Ishikawa (cell line): ENCODE measurements around the gene TRAK2.

Source experiments
- CEBPB ChIP-seq: IDR thresholded peaks from 2 replicates; pipeline ENCODE4 v1.6.1; 2012
- CREB1 ChIP-seq: IDR thresholded peaks from 2 replicates; pipeline ENCODE4 v1.6.1; 2012; ENCODE audit warnings: low read depth
- EGR1 ChIP-seq: IDR thresholded peaks from 2 replicates; pipeline ENCODE4 v1.6.1; 2012
- EP300 ChIP-seq: IDR thresholded peaks from 2 replicates; pipeline ENCODE4 v1.6.1; 2012; ENCODE audit warnings: borderline replicate concordance
- FOXM1 ChIP-seq: IDR thresholded peaks from 2 replicates; pipeline ENCODE4 v1.6.1; 2012; ENCODE audit warnings: low read depth, borderline replicate concordance
- NFIC ChIP-seq: IDR thresholded peaks from 2 replicates; pipeline ENCODE4 v1.6.1; 2012
- RAD21 ChIP-seq: IDR thresholded peaks from 2 replicates; pipeline ENCODE4 v1.6.1; 2012; ENCODE audit warnings: low read depth
- TAF1 ChIP-seq: IDR thresholded peaks from 2 replicates; pipeline ENCODE4 v1.6.1; 2012; ENCODE audit warnings: low read depth, mild to moderate bottlenecking
- TCF12 ChIP-seq: IDR thresholded peaks from 2 replicates; pipeline ENCODE4 v1.6.1; 2012; ENCODE audit warnings: low read depth
- TEAD4 ChIP-seq: IDR thresholded peaks from 2 replicates; pipeline ENCODE4 v1.6.1; 2012
- YY1 ChIP-seq: IDR thresholded peaks from 2 replicates; pipeline ENCODE4 v1.6.1; 2012; ENCODE audit warnings: low read depth
- ZBTB7A ChIP-seq: IDR thresholded peaks from 2 replicates; pipeline ENCODE4 v1.6.1; 2012; ENCODE audit warnings: low read depth
- TF ChIP-seq, protein P1 (sequence below): IDR thresholded peaks from 2 replicates; pipeline ENCODE4 v1.6.1; 2012
- TF ChIP-seq, protein P2 (sequence below): IDR thresholded peaks from 2 replicates; pipeline ENCODE4 v1.6.1; 2012; ENCODE audit warnings: low read depth, mild to moderate bottlenecking
- TF ChIP-seq, protein P3 (sequence below): IDR thresholded peaks from 2 replicates; pipeline ENCODE4 v1.6.1; 2012

Gene TRAK2

DNA sequence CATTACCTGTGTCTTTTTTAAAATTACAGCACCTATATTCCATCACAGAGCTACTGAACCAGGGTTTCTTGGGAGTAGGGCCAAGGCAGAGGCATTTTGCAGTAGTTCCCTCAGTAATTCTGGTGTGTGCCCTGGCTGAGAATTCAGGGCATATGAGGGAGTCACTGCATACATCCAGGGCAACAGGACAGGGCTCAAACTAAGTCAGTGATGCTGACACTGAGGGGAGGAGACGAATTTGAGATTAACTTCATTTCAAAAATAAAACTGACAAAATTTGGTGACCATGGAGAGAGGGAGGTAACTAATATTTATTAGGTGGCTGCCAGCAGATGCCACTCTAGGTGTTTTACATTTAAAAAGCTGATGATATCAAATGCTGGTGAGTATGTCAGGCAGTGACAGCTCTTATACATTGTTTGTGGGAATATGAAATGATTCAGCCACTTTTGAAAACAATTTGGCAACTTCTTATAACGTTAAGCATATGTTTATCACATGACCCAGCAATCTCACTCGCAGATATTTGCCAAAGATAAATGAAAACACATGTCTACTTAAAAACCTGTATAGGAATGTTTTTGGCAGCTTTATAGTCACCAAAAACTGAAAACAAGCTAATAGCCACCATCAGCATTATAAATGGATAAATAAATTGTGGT is 20.6 kb upstream of the TRAK2 start:
- no peak for TF ChIP-seq YY1
- TF ChIP-seq CREB1 = no peak
- TF ChIP-seq, protein P1, sequence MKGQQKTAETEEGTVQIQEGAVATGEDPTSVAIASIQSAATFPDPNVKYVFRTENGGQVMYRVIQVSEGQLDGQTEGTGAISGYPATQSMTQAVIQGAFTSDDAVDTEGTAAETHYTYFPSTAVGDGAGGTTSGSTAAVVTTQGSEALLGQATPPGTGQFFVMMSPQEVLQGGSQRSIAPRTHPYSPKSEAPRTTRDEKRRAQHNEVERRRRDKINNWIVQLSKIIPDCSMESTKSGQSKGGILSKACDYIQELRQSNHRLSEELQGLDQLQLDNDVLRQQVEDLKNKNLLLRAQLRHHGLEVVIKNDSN = no peak
- TF ChIP-seq CEBPB = no peak
- no peak for TF ChIP-seq EGR1
- no peak for TF ChIP-seq TAF1
- no peak for TF ChIP-seq NFIC
- no peak for TF ChIP-seq TCF12
- TF ChIP-seq ZBTB7A = no peak
- TF ChIP-seq FOXM1 = no peak
- no peak for TF ChIP-seq RAD21
- TF ChIP-seq, protein P2, sequence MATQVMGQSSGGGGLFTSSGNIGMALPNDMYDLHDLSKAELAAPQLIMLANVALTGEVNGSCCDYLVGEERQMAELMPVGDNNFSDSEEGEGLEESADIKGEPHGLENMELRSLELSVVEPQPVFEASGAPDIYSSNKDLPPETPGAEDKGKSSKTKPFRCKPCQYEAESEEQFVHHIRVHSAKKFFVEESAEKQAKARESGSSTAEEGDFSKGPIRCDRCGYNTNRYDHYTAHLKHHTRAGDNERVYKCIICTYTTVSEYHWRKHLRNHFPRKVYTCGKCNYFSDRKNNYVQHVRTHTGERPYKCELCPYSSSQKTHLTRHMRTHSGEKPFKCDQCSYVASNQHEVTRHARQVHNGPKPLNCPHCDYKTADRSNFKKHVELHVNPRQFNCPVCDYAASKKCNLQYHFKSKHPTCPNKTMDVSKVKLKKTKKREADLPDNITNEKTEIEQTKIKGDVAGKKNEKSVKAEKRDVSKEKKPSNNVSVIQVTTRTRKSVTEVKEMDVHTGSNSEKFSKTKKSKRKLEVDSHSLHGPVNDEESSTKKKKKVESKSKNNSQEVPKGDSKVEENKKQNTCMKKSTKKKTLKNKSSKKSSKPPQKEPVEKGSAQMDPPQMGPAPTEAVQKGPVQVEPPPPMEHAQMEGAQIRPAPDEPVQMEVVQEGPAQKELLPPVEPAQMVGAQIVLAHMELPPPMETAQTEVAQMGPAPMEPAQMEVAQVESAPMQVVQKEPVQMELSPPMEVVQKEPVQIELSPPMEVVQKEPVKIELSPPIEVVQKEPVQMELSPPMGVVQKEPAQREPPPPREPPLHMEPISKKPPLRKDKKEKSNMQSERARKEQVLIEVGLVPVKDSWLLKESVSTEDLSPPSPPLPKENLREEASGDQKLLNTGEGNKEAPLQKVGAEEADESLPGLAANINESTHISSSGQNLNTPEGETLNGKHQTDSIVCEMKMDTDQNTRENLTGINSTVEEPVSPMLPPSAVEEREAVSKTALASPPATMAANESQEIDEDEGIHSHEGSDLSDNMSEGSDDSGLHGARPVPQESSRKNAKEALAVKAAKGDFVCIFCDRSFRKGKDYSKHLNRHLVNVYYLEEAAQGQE = no peak

DNA sequence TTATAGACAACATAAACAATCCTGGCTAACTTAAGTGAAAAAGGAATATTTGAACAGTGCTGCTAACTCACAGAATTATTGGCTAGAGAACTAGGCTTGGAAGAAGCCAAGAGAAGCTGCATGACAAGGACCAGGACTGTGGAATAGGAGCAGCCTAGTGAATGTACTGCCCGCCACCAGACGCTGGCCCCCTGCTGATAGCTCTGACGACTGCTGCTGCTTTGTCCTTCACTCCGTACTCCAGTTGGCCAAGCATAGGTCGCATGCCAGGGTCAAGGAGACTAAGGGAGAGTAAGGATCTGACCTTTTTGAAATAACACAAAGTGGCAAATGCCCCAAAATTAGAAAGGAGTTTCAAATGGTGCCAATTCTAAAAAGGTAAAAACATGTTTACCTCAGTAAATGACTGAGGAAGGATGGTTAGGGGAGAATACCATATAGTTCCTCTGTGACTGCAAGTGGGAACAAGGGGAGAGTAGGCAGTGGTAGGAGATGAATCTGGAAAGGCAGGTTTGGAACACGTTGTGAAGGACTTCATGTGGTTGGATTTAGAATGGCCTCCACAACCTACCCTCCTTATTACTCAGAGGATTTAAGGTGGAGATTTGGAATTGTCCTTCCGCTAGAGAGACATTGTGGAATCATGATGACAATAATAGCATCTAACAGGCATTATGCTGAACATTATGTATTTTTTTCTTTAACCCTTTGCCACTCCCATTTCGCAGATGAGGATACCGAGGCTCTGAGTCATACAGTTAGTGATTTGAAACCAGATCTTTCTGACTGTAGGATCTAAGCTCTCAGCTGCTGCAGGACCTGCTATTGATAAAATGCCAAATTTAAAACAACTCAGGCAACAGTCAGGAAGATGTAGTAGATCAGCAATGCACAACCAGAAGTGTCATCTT is 19.8 kb upstream of the TRAK2 start:
- TF ChIP-seq, protein P2 = no peak
- TF ChIP-seq NFIC (no peak), EP300 (no peak), YY1 (no peak), EGR1 (no peak), TAF1 (no peak), CEBPB (no peak)

DNA sequence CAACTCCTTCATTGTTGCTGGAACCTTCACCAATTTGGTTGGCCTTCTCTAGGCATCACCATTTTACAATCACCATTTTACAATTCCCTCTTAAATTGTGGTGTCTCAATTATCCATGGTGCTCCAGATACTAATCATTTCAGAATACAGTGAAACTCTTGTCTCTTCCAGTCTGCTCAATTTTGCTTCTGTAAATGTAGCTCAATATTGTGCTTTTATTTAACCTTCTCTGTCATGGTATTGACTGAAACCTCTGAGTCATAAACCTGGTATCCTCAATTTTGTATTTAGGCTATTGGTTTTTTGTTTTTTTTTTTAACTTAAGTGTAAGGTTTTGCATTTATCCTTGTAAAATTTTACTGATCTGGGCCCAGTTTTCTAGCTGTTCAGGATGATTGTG is 16.4 kb upstream of the TRAK2 start:
- no peak for TF ChIP-seq EP300
- TF ChIP-seq ZBTB7A = no peak
- no peak for TF ChIP-seq RAD21
- no peak for TF ChIP-seq NFIC
- no peak for TF ChIP-seq CREB1

DNA sequence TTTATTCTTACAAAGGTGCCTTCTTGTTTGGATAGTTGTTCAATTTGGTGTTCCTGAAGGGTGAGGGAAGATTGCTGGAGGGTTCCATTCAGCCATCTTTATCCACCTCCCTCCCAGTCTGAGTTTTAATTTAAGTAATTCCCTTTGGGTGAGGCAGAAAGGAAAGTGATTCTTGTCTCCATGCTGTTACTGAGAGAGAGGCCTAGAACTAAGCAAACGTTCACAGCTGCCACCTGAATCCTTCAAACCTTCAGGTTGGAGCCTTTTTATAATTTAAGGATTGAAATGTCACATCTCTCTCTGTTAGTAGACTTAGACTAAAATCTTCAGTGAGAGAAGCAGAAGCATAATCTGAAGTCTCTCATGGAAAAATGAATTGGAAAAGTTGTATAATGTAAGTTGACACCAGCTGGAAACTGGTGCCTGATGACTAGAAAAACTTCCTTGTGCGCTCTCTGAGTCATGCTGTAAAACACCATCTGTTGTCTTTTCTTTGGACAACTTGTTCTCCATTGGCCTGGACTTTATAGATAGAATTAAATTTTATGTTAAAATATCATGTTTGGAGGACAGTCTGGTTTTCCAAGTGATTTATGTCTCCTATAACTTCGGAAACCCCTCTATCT is 14.9 kb upstream of the TRAK2 start:
- no peak for TF ChIP-seq EGR1
- no peak for TF ChIP-seq CEBPB
- no peak for TF ChIP-seq TEAD4
- TF ChIP-seq EP300 = no peak
- TF ChIP-seq YY1 = no peak
- TF ChIP-seq FOXM1 = no peak
- TF ChIP-seq TCF12 = no peak
- no peak for TF ChIP-seq ZBTB7A
- TF ChIP-seq, protein P2 = no peak
- no peak for TF ChIP-seq NFIC
- no peak for TF ChIP-seq TAF1
- TF ChIP-seq CREB1 = no peak
- TF ChIP-seq, protein P1 = no peak
- TF ChIP-seq, protein P3, sequence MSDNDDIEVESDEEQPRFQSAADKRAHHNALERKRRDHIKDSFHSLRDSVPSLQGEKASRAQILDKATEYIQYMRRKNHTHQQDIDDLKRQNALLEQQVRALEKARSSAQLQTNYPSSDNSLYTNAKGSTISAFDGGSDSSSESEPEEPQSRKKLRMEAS = no peak
- no peak for TF ChIP-seq RAD21
